ENCODE measurements around the gene MUC22.

MUC22 gene

DNA sequence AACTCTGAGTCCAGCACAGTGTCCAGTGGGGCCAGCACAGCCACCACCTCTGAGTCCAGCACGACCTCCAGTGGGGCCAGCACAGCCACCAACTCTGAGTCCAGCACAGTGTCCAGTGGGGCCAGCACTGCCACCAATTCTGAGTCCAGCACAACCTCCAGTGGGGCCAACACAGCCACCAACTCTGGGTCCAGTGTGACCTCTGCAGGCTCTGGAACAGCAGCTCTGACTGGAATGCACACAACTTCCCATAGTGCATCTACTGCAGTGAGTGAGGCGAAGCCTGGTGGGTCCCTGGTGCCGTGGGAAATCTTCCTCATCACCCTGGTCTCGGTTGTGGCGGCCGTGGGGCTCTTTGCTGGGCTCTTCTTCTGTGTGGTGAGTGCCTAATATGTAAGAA is 23.0 kb upstream of the MUC22 start:
- H3K9me3 ChIP-seq (ENCODE audit: insufficient read depth, low read depth, low read length) = no peaks in the 10 kb centered on the region
- H3K4me3 ChIP-seq (ENCODE audit: low read length, poor library complexity, severe bottlenecking) = no peak overlapping the region
- no peak overlapping the region for H3K9ac ChIP-seq (ENCODE audit: low read depth, low read length, poor library complexity, severe bottlenecking)
- H2AFZ ChIP-seq (ENCODE audit: low read length) = no peak overlapping the region
- no peak overlapping the region for H3K4me2 ChIP-seq (ENCODE audit: low read depth, low read length, poor library complexity, severe bottlenecking)
- no peaks in the 10 kb centered on the region for H3F3A ChIP-seq (ENCODE audit: low read depth)
- no peaks in the 10 kb centered on the region for H3K36me3 ChIP-seq (ENCODE audit: insufficient read depth, low read length)
- H3K79me2 ChIP-seq (ENCODE audit: insufficient read depth, low read length) = no peaks in the 10 kb centered on the region
- TF ChIP-seq EZH2phosphoT487 (IDR thresholded peaks at IDR 0.05; ENCODE audit: borderline replicate concordance) = no peak
- TF ChIP-seq, protein P1, sequence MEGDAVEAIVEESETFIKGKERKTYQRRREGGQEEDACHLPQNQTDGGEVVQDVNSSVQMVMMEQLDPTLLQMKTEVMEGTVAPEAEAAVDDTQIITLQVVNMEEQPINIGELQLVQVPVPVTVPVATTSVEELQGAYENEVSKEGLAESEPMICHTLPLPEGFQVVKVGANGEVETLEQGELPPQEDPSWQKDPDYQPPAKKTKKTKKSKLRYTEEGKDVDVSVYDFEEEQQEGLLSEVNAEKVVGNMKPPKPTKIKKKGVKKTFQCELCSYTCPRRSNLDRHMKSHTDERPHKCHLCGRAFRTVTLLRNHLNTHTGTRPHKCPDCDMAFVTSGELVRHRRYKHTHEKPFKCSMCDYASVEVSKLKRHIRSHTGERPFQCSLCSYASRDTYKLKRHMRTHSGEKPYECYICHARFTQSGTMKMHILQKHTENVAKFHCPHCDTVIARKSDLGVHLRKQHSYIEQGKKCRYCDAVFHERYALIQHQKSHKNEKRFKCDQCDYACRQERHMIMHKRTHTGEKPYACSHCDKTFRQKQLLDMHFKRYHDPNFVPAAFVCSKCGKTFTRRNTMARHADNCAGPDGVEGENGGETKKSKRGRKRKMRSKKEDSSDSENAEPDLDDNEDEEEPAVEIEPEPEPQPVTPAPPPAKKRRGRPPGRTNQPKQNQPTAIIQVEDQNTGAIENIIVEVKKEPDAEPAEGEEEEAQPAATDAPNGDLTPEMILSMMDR (conservative IDR thresholded peaks at IDR 0.05; ENCODE audit: low read length) = no peak
- no peaks in the 10 kb centered on the region for H3K27me3 ChIP-seq (ENCODE audit: insufficient read depth, low read length, poor library complexity, severe bottlenecking)
- no peaks in the 10 kb centered on the region for H3K9me2 ChIP-seq (replicated peaks; ENCODE audit: low read depth, low read length)
- H4K20me1 ChIP-seq (ENCODE audit: insufficient read depth, low read length, poor library complexity, severe bottlenecking) = no peaks in the 10 kb centered on the region
- peaks cover 2% of the 10 kb centered on the region for H3K4me1 ChIP-seq (ENCODE audit: insufficient read depth, low read length, poor library complexity, severe bottlenecking)

DNA sequence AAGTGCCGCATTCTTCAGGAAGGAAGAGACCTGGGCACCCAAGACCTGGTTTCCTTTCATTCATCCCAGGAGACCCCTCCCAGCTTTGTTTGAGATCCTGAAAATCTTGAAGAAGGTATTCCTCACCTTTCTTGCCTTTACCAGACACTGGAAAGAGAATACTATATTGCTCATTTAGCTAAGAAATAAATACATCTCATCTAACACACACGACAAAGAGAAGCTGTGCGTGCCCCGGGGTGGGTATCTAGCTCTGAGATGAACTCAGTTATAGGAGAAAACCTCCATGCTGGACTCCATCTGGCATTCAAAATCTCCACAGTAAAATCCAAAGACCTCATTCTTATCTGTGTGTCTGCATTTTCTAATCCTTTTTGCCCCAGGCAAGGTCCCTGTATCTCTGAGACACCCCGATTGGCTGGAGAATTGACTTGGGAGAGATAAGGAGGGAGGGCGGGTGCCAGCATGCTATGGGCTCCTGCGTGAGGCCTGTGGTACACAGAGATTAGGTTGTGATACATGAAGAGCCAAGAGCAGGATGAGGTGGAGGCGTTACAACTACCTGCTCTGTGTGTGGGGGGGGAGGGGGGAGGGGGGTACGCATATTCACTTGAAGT is 22.0 kb upstream of the MUC22 start:
- no peaks in the 10 kb centered on the region for H4K20me1 ChIP-seq (ENCODE audit: insufficient read depth, low read length, poor library complexity, severe bottlenecking)
- no peaks in the 10 kb centered on the region for H3F3A ChIP-seq (ENCODE audit: low read depth)
- H3K4me1 ChIP-seq (ENCODE audit: insufficient read depth, low read length, poor library complexity, severe bottlenecking) = no peaks in the 10 kb centered on the region
- no peaks in the 10 kb centered on the region for H3K79me2 ChIP-seq (ENCODE audit: insufficient read depth, low read length)
- H3K4me2 ChIP-seq (ENCODE audit: low read depth, low read length, poor library complexity, severe bottlenecking) = no peak overlapping the region
- no peak overlapping the region for H2AFZ ChIP-seq (ENCODE audit: low read length)
- H3K9me3 ChIP-seq (ENCODE audit: insufficient read depth, low read depth, low read length) = no peaks in the 10 kb centered on the region
- no peaks in the 10 kb centered on the region for H3K27me3 ChIP-seq (ENCODE audit: insufficient read depth, low read length, poor library complexity, severe bottlenecking)
- no peak overlapping the region for H3K9ac ChIP-seq (ENCODE audit: low read depth, low read length, poor library complexity, severe bottlenecking)
- no peaks in the 10 kb centered on the region for H3K9me2 ChIP-seq (replicated peaks; ENCODE audit: low read depth, low read length)
- H3K4me3 ChIP-seq (ENCODE audit: low read length, poor library complexity, severe bottlenecking) = no peak overlapping the region
- no peak for TF ChIP-seq EZH2phosphoT487 (IDR thresholded peaks at IDR 0.05; ENCODE audit: borderline replicate concordance)
- TF ChIP-seq, protein P1 (conservative IDR thresholded peaks at IDR 0.05; ENCODE audit: low read length) = no peak
- H3K36me3 ChIP-seq (ENCODE audit: insufficient read depth, low read length) = no peaks in the 10 kb centered on the region

DNA sequence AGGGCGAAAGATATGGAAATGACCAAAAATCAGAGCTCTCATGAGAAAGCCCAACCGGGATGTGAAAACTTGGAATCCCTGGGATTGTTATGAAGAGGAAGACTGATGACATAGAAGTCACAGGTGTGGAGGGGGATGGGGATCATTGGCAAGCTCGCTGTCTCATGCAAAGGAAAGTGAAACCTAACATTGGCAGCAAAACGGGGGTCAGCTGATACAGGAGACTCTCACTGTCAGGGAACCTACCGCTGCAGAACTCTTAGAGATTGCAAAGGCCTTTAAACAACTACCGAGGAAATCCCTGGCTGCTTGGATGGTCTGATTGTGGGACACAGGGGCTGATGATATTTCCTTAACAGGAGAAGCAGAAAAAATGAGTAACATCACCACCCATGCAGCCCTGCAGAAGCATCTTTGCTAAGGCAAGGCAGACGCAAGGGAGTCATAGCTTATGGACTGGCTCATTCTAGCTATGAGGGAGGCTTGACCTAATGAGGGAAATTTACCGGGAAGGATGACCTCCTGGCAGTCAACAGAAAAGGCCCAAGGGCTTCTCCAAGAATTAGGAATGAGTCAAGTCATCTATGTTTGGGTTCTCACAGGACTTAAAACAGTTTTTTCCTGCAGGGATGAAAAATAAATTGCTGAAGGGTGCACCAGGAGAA is 19.7 kb upstream of the MUC22 start:
- H2AFZ ChIP-seq (ENCODE audit: low read length) = no peak overlapping the region
- H3K4me2 ChIP-seq (ENCODE audit: low read depth, low read length, poor library complexity, severe bottlenecking) = peak overlapping the region; percentile 3
- H3K4me3 ChIP-seq (ENCODE audit: low read length, poor library complexity, severe bottlenecking) = no peak overlapping the region

More for the DNA sequence above, 19.7 kb upstream of the MUC22 start:
- Histone ChIP-seq H4K20me1 (ENCODE audit: insufficient read depth, low read length, poor library complexity, severe bottlenecking) (no peaks in the 10 kb centered on the region), H3K9me2 (replicated peaks; ENCODE audit: low read depth, low read length) (no peaks in the 10 kb centered on the region), H3K9me3 (ENCODE audit: insufficient read depth, low read depth, low read length) (no peaks in the 10 kb centered on the region), H3K4me1 (ENCODE audit: insufficient read depth, low read length, poor library complexity, severe bottlenecking) (no peaks in the 10 kb centered on the region), H3F3A (ENCODE audit: low read depth) (no peaks in the 10 kb centered on the region), H3K36me3 (ENCODE audit: insufficient read depth, low read length) (no peaks in the 10 kb centered on the region), H3K27me3 (ENCODE audit: insufficient read depth, low read length, poor library complexity, severe bottlenecking) (no peaks in the 10 kb centered on the region), H3K79me2 (ENCODE audit: insufficient read depth, low read length) (no peaks in the 10 kb centered on the region), H3K9ac (ENCODE audit: low read depth, low read length, poor library complexity, severe bottlenecking) (no peak overlapping the region)
- TF ChIP-seq, protein P1 (conservative IDR thresholded peaks at IDR 0.05; ENCODE audit: low read length) = no peak
- no peak for TF ChIP-seq EZH2phosphoT487 (IDR thresholded peaks at IDR 0.05; ENCODE audit: borderline replicate concordance)
